Panc1 (cell line): Measurements from ENCODE around the gene MCAM. TPM values are rescaled to one million over a fixed set of nuclear protein-coding genes. Genes with fewer than 3 reads are reported as not detected.

Experiments
- ATAC-seq: fragments of 200-7000 bp; cut with Tn5 transposase; 2 replicates; pipeline ENCODE4 v1.9.1; 2020; ENCODE audit warnings: mild to moderate bottlenecking, moderate library complexity
- BruUV-seq: library from RNA; stranded (reverse); fragments of 400-500 nt; replicated peaks from 2 replicates; lab custom pipeline; 2021; lab: Mats Ljungman, UMichigan
- CTCF ChIA-PET: fragments of 300-600 bp; sonication (Branson Sonifier 250); formaldehyde crosslinking; loops from one replicate; lab custom pipeline; 2022; ENCODE audit warnings: antibody characterized with exemption; lab: Charles Lee
- POLR2A ChIA-PET: fragments of 300-600 bp; sonication (Branson Sonifier 250); formaldehyde crosslinking; loops from one replicate; lab custom pipeline; 2022; ENCODE audit warnings: antibody characterized with exemption; lab: Charles Lee
- DNase-seq: peaks from one replicate; pipeline ENCODE4 v3.0.0-alpha.2; 2010; ENCODE audit warnings: low read depth, low spot score
- H3K27ac ChIP-seq: 2 replicates; pipeline ENCODE4 v1.5.1; 2011; ENCODE audit warnings: mild to moderate bottlenecking, low read length, inconsistent platforms
- H3K27me3 ChIP-seq: fragments of 200-500 bp; sonication (Bioruptor generic); 2 replicates; pipeline ENCODE4 v1.6.0; 2014; ENCODE audit warnings: low read length, inconsistent platforms; ENCODE audit not compliant: control insufficient read depth, insufficient read depth
- H3K36me3 ChIP-seq: fragments of 200-500 bp; sonication (Bioruptor generic); 2 replicates; pipeline ENCODE4 v1.5.1; 2014; ENCODE audit warnings: inconsistent platforms, mild to moderate bottlenecking, low read length, moderate library complexity; ENCODE audit not compliant: control insufficient read depth, insufficient read depth
- H3K4me1 ChIP-seq: 2 replicates; pipeline ENCODE4 v1.5.1; 2011; ENCODE audit warnings: inconsistent platforms, mild to moderate bottlenecking, low read length, moderate library complexity; ENCODE audit not compliant: control insufficient read depth, insufficient read depth
- H3K4me3 ChIP-seq, 2 experiments: 2 replicates each; pipeline ENCODE4 v1.5.1; 2011 to 2012; ENCODE audit warnings: low read depth in 2 of 2, low read length in 2 of 2, mild to moderate bottlenecking in 2 of 2, inconsistent platforms in 1 of 2, moderate library complexity in 1 of 2
- H3K9me3 ChIP-seq: fragments of 200-500 bp; sonication (Bioruptor generic); 2 replicates; pipeline ENCODE4 v1.5.1; 2014; ENCODE audit warnings: low read depth, mild to moderate bottlenecking, inconsistent platforms, low read length, moderate library complexity; ENCODE audit not compliant: control insufficient read depth, insufficient read depth
- CTCF ChIP-seq: fragments of 450-650 bp; IDR thresholded peaks from 2 replicates; pipeline ENCODE4 v1.5.1; 2017; ENCODE audit warnings: mild to moderate bottlenecking
- POLR2AphosphoS5 ChIP-seq: IDR thresholded peaks from 2 replicates; pipeline ENCODE4 v1.6.1; 2012; ENCODE audit warnings: mild to moderate bottlenecking, low read depth, low read length, moderate library complexity
- REST ChIP-seq, 2 experiments: IDR thresholded peaks; 2 replicates each; pipeline ENCODE4 v1.6.1; 2011 to 2012; ENCODE audit warnings: low read depth in 2 of 2, control low read depth in 1 of 2, low read length in 1 of 2, mild to moderate bottlenecking in 1 of 2, moderate library complexity in 1 of 2; ENCODE audit not compliant: insufficient read depth in 1 of 2
- SIN3A ChIP-seq: IDR thresholded peaks from 2 replicates; pipeline ENCODE4 v1.6.1; 2012; ENCODE audit warnings: low read depth, mild to moderate bottlenecking, low read length, moderate library complexity, borderline replicate concordance; ENCODE audit not compliant: insufficient read depth
- TCF7L2 ChIP-seq: IDR thresholded peaks from 2 replicates; pipeline ENCODE4 v1.6.1; 2011; ENCODE audit warnings: mild to moderate bottlenecking, low read depth, low read length, inconsistent platforms
- in situ Hi-C: cut with HindIII; loops from 2 replicates; pipeline ENCODE4 v1.10.0; 2016; ENCODE audit warnings: low sequenced_read_pairs, low pct_unique_long_range_greater_than_20kb
- intact Hi-C: fragments of 100-400 bp; cut with micrococcal nuclease; formaldehyde crosslinking; loops from one replicate; pipeline ENCODE4 v1.10.0; 2022; ENCODE audit not compliant: unreplicated experiment
- total RNA-seq: library from RNA; stranded (reverse); gene quantifications from one replicate; pipeline ENCODE4 v1.2.1, GENCODE V29; 2021; ENCODE audit not compliant: unreplicated experiment

Gene MCAM
- total RNA-seq, 1 experiment from 2014 or later = 27.2 TPM

GRCh38 chr11:119344291-119345010 is 27.5 kb upstream of the MCAM start:
- CTCF ChIA-PET = interaction anchor here (0.6 to 1.4 kb wide), 3 partner anchors 29 to 300 kb away, joined by 3 read pairs; no protein-coding TSS in a partner anchor
- no peaks in the 10 kb centered on the region for H3K36me3 ChIP-seq
- no peak for ATAC-seq
- no peaks in the 10 kb centered on the region for H3K27me3 ChIP-seq
- H3K4me1 ChIP-seq = no peaks in the 10 kb centered on the region; the same call in 1 of the 2 replicates
- no peak overlapping the region for H3K27ac ChIP-seq
- intact Hi-C loops (no loop called here), in situ Hi-C loops (no loop called here)
- no peak for DNase-seq
- no TSS peak for BruUV-seq
- TF ChIP-seq POLR2AphosphoS5 (no peak), REST (IDR thresholded peaks at IDR 0.05; ENCODE audit: insufficient read depth in 1 of 2, low read depth in 2 of 2, low read length in 1 of 2) (no peak), SIN3A (no peak), CTCF (no peak), TCF7L2 (no peak)
- POLR2A ChIA-PET = no interaction called here
- H3K9me3 ChIP-seq = no peaks in the 10 kb centered on the region
- H3K4me3 ChIP-seq = no peak overlapping the region

GRCh38 chr11:119343726-119344125 is 26.8 kb upstream of the MCAM start:
- no peak for TF ChIP-seq SIN3A
- no peak for TF ChIP-seq POLR2AphosphoS5
- TF ChIP-seq REST (IDR thresholded peaks at IDR 0.05; ENCODE audit: insufficient read depth in 1 of 2, low read depth in 2 of 2, low read length in 1 of 2) = no peak
- no peak for TF ChIP-seq CTCF
- no peak for TF ChIP-seq TCF7L2
- Histone ChIP-seq H3K9me3 (no peaks in the 10 kb centered on the region), H3K36me3 (no peaks in the 10 kb centered on the region), H3K27me3 (no peaks in the 10 kb centered on the region), H3K27ac (no peak overlapping the region), H3K4me1 (peaks cover 5% of the 10 kb centered on the region), H3K4me3 (no peak overlapping the region)
- DNase-seq (no peak), ATAC-seq (no peak)
- intact Hi-C loops = no loop called here
- in situ Hi-C loops = no loop called here
- ChIA-PET POLR2A (no interaction called here), CTCF (interaction anchor here (0.7 to 1.4 kb wide), 2 partner anchors 30 to 136 kb away, joined by 3 read pairs; no protein-coding TSS in a partner anchor)
- no TSS peak for BruUV-seq
